HG02610 (cell line): ENCODE data around the gene RAP1B.

ENCODE experiments used
- ATAC-seq: cut with Tn5 transposase; IDR thresholded peaks from one replicate; pipeline ENCODE4 v1.9.1; 2021; ENCODE audit warnings: mild to moderate bottlenecking, moderate library complexity; ENCODE audit not compliant: unreplicated experiment

Gene RAP1B

DNA sequence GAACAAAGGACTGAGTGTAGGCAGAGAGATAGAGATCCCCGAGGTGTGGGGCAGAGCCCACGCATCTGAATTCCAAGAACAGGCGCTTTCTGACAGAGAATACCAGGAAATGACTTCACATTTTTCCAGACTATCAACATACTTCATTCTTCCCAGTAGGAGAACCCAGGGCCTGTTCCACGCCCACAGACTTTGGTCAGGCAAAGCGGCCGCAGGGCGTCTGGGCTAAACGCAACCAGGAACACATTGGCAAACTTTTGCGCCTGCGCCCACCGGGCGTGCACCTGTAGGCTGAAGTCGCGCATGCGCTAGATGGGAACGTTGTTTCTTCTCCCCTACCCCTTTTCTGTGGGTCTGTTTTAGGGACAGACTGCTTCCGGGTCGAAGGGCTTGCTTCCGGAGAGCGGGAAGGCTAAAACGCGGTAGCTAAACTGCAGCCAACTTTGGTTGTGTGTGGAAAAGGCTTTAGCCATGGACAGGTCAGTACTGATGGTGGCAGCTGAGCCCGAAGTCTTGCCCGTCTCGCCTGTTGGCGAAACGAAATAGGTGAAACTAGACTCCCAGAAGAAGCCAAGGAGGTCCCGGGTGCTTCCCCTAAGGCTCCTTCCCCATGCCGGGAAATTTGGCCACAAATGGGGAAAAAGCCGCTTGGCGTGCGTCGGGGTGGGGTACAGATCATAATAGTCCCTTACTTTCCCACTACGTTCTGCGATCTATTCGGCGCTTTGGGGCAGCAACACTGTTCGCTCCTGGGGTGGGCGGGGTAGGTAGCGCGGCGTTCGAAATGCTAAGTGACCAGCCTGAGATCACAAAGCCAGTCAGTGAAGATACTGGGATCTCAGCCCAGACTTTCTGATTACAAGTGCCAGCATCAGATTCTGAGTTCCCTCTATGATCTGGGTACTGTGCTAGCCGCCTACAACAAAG, 76.2 kb downstream of the RAP1B start, which contains the start of gene NUP107:
Gene NUP107 (plus strand): TSS at position 384 of the 927 bp plus-strand sequence. CDS start 88 bp downstream, at position 472.
- ATAC-seq = peak; percentile 94

DNA sequence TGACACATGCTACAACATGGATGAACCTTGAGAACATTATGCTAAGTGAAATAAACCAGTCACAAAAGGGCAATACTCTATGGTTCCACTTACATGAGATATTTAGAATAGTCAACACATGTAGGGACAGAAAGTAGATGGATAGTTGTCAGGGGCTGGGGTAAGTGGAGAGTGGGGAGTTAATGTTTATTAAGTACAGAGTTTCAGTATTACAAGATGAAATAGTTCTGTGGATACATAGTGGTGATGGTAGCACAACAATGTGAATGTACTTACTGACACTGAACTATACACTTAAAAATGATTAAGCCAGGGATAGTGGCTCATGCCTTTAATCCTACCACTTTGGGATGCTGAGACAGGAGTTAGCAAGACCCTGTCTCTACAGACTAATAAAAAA, 84.8 kb downstream of the RAP1B start:
- ATAC-seq = no peak

DNA sequence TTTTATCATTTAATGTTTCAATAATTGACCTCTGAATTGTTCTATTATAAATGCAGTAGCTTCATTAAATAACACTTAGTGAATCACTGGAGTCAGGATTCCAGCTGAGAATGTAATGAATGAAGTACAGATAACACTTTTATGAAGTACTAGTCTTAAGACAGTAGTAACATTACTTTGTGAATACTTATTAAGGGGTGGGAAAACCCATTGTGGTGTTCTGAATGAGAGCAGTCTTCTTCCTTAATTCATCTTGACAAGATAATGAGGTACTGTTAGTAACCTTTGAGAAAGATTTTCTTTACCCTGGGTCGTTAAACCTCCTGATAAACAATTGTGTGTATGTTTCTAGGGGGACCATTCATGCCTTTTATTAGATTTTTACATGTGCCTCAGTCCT, 88.8 kb downstream of the RAP1B start:
- no peak for ATAC-seq
